ENCODE data around the gene PSMG2. TPM values are rescaled to one million over a fixed set of nuclear protein-coding genes. Genes with fewer than 3 reads are reported as not detected.

Gene PSMG2
- polyA plus RNA-seq, 3 donors = 37.1 to 143 (median 118) TPM

DNA sequence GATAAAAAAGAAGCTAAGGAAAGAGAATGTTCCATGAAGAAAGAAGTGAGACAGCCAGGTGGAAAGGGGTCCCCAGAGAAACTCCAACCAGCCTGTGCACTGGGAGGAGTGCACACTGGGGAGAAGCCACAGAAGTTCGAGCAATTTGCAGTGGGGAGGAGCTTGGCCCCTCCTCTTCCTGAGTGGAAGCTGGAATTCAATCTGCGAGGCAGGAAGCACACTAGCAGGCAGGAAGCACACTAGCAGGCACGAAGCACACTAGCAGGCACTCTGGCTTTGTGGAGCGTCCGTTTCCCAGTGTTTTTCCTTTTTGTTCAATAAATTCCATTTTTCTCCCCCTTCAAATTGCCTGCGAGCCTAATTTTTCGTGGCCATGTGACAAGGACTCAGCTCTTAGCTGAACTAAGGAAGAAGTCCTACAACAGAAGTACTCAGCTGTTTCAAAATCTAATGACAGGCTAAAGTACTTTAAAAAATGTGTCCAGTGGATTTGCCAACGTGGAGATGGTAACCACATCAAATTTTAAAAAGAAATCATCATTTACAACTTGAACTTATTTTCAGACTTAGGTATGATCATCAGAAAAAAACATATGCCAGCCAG is 23.6 kb upstream of the PSMG2 start:
- TF ChIP-seq, protein P1, sequence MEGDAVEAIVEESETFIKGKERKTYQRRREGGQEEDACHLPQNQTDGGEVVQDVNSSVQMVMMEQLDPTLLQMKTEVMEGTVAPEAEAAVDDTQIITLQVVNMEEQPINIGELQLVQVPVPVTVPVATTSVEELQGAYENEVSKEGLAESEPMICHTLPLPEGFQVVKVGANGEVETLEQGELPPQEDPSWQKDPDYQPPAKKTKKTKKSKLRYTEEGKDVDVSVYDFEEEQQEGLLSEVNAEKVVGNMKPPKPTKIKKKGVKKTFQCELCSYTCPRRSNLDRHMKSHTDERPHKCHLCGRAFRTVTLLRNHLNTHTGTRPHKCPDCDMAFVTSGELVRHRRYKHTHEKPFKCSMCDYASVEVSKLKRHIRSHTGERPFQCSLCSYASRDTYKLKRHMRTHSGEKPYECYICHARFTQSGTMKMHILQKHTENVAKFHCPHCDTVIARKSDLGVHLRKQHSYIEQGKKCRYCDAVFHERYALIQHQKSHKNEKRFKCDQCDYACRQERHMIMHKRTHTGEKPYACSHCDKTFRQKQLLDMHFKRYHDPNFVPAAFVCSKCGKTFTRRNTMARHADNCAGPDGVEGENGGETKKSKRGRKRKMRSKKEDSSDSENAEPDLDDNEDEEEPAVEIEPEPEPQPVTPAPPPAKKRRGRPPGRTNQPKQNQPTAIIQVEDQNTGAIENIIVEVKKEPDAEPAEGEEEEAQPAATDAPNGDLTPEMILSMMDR (IDR thresholded peaks at IDR 0.05) = no peak
- Mint-ChIP-seq H3K27me3 (ENCODE audit: low read depth in 3 of 3) (no peaks in the 10 kb centered on the region), H3K36me3 (peaks cover 13 to 58% of the 10 kb centered on the region in 2 donors), H3K4me1 (peaks cover 10% of the 10 kb centered on the region), H3K9me3 (no peaks in the 10 kb centered on the region), H3K4me3 (peak overlapping the region; percentile 66 to 90), H3K27ac (peak overlapping the region in 5 of 7 donors; percentile 33 to 83 (median 75))
- H3K9me3 ChIP-seq (replicated peaks in 1 of 2; ENCODE audit: control insufficient read depth in 1 of 2, insufficient read depth in 1 of 2, low read length in 2 of 2) = no peaks in the 10 kb centered on the region
- H3K4me2 ChIP-seq (replicated peaks; ENCODE audit: extremely low read depth, low read length, poor library complexity, severe bottlenecking) = peak overlapping the region; percentile 60
- WGBS (ENCODE audit: insufficient coverage) = 0% methylated on average over 7 of the region's 8 CpGs
- no peaks in the 10 kb centered on the region for H4K20me1 ChIP-seq (ENCODE audit: insufficient read depth, low read length)
- H2AFZ ChIP-seq (ENCODE audit: insufficient read depth, low read depth, low read length, poor library complexity, severe bottlenecking) = peak overlapping the region; percentile 77
- no peaks in the 10 kb centered on the region for H3K79me2 ChIP-seq (ENCODE audit: insufficient read depth, low read length)
- intact Hi-C loops (cut with micrococcal nuclease) = no loop called here
- peak overlapping the region; percentile 41 for H3K9ac ChIP-seq (ENCODE audit: insufficient read depth, low read length, poor library complexity, severe bottlenecking)
- H3K36me3 ChIP-seq (replicated peaks in 1 of 2; ENCODE audit: control insufficient read depth in 1 of 2, insufficient read depth in 2 of 2, low read length in 2 of 2) = peaks cover 19 to 31% of the 10 kb centered on the region in 2 donors
- H3K4me3 ChIP-seq (replicated peaks in 1 of 3; ENCODE audit: low read depth in 2 of 3, low read length in 3 of 3) = peak overlapping the region; percentile 12 to 69 (median 37)
- DNase-seq = peak in 1 of 3 donors; percentile 9
- peaks cover 7 to 9% of the 10 kb centered on the region in 2 donors for H3K4me1 ChIP-seq (ENCODE audit: control insufficient read depth in 1 of 2, insufficient read depth in 2 of 2, low read length in 2 of 2)
- H3K27me3 ChIP-seq (ENCODE audit: control insufficient read depth in 2 of 2, insufficient read depth in 2 of 2, low read length in 2 of 2) = no peaks in the 10 kb centered on the region
- H3K27ac ChIP-seq (ENCODE audit: low read depth in 1 of 2, low read length in 2 of 2) = peak overlapping the region in 1 of 2 donors; percentile 78

DNA sequence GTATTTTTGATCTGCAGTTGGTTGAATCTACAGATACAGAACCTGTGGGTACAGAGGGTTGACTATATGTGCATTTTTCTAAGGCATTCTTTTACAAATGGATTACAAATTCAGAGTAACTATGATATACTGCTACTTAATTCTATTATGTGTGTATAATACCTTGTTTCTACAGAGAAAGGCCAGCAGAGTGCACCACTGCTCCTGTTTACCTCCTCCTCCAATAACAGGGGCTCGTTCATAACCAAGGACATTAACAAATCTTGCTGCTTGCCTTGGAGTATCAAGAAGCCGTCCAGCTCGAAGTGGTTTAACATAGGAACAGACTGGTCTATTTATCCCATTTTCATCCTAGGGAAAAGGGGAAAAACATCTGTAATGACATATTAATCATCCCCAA is 16.7 kb upstream of the PSMG2 start:
- H3K4me2 ChIP-seq (replicated peaks; ENCODE audit: extremely low read depth, low read length, poor library complexity, severe bottlenecking) = no peak overlapping the region
- no peaks in the 10 kb centered on the region for H3K27me3 ChIP-seq (ENCODE audit: control insufficient read depth in 2 of 2, insufficient read depth in 2 of 2, low read length in 2 of 2)
- H3K27ac Mint-ChIP-seq = peak overlapping the region in 1 of 7 donors; percentile 72
- no peak overlapping the region for H3K4me3 Mint-ChIP-seq
- H3K36me3 Mint-ChIP-seq = peaks cover 0 to 31% of the 10 kb centered on the region in 2 donors
- H3K9me3 Mint-ChIP-seq = no peaks in the 10 kb centered on the region
- H3K9ac ChIP-seq (ENCODE audit: insufficient read depth, low read length, poor library complexity, severe bottlenecking) = no peak overlapping the region
- WGBS (ENCODE audit: insufficient coverage) = no CpG with 5 or more reads among the region's 3 CpGs
- H3K27ac ChIP-seq (ENCODE audit: low read depth in 1 of 2, low read length in 2 of 2) = no peak overlapping the region
- H3K4me1 ChIP-seq (ENCODE audit: control insufficient read depth in 1 of 2, insufficient read depth in 2 of 2, low read length in 2 of 2) = no peaks in the 10 kb centered on the region
- H3K4me3 ChIP-seq (replicated peaks in 1 of 3; ENCODE audit: low read depth in 2 of 3, low read length in 3 of 3) = no peak overlapping the region
- H2AFZ ChIP-seq (ENCODE audit: insufficient read depth, low read depth, low read length, poor library complexity, severe bottlenecking) = no peak overlapping the region
- H4K20me1 ChIP-seq (ENCODE audit: insufficient read depth, low read length) = no peaks in the 10 kb centered on the region
- H3K27me3 Mint-ChIP-seq (ENCODE audit: low read depth in 3 of 3) = peaks cover 0 to 2% (median 2%) of the 10 kb centered on the region in 3 donors
- peaks cover 5% of the 10 kb centered on the region for H3K4me1 Mint-ChIP-seq
- TF ChIP-seq, protein P1 (IDR thresholded peaks at IDR 0.05) = no peak
- no peak for DNase-seq
- intact Hi-C loops (cut with micrococcal nuclease) = no loop called here
- peaks cover 8 to 24% of the 10 kb centered on the region in 2 donors for H3K36me3 ChIP-seq (replicated peaks in 1 of 2; ENCODE audit: control insufficient read depth in 1 of 2, insufficient read depth in 2 of 2, low read length in 2 of 2)
- H3K9me3 ChIP-seq (replicated peaks in 1 of 2; ENCODE audit: control insufficient read depth in 1 of 2, insufficient read depth in 1 of 2, low read length in 2 of 2) = no peaks in the 10 kb centered on the region
- H3K79me2 ChIP-seq (ENCODE audit: insufficient read depth, low read length) = no peaks in the 10 kb centered on the region
